Measurements from ENCODE around the gene CCDC116.

DNA sequence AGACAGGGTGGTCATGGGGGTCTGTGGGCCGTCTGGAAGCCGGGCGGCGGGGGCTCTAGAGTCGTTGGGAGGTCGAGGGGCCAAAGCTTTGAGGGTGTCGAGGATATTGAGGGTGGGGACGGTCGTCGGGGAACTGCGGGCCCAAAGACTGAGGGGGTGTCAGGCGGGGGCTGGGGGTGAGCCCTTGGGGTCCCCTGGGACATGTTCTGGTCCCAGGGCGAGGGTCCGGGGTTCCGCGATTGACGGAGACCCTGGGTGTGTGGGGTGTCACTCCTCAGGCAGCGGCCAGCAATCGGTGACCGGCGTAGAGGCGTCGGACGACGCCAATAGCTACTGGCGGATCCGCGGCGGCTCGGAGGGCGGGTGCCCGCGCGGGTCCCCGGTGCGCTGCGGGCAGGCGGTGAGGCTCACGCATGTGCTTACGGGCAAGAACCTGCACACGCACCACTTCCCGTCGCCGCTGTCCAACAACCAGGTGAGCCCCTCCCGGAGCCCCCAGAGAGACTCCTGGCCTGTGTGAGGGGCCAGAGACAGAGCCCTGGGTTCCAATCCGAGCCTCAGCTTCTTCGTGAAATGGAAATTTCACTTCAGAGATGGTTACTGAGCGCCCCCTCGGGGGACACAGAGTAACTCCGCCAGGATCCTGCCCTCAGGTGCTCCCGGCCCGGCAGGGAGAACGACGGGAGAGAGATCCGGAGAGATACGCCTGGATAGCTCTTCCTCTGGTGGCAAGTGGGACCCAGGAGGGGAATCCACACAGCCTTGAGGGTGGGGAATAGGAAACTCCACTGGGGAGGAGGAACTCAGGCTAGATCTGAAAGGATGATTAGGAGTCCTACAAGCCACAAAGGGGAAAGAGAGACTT lies 10.3 kb downstream of the CCDC116 start:
- TF ChIP-seq, protein P1, sequence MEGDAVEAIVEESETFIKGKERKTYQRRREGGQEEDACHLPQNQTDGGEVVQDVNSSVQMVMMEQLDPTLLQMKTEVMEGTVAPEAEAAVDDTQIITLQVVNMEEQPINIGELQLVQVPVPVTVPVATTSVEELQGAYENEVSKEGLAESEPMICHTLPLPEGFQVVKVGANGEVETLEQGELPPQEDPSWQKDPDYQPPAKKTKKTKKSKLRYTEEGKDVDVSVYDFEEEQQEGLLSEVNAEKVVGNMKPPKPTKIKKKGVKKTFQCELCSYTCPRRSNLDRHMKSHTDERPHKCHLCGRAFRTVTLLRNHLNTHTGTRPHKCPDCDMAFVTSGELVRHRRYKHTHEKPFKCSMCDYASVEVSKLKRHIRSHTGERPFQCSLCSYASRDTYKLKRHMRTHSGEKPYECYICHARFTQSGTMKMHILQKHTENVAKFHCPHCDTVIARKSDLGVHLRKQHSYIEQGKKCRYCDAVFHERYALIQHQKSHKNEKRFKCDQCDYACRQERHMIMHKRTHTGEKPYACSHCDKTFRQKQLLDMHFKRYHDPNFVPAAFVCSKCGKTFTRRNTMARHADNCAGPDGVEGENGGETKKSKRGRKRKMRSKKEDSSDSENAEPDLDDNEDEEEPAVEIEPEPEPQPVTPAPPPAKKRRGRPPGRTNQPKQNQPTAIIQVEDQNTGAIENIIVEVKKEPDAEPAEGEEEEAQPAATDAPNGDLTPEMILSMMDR (IDR thresholded peaks at IDR 0.05), result peak in 2 of 4 experiments; percentile 18 to 52
- no peak for TF ChIP-seq POLR2A (IDR thresholded peaks at IDR 0.05)
- TF ChIP-seq POLR2AphosphoS5 (IDR thresholded peaks at IDR 0.05), result no peak

Measured in prostate gland (tissue), 2 donors.